ENCODE measurements around the gene CKAP4. TPM values are rescaled to one million over a fixed set of nuclear protein-coding genes. Genes with fewer than 3 reads are reported as not detected.

The CKAP4 gene
- total RNA-seq, 1 experiment from 2014 or later = 69.6 TPM

DNA sequence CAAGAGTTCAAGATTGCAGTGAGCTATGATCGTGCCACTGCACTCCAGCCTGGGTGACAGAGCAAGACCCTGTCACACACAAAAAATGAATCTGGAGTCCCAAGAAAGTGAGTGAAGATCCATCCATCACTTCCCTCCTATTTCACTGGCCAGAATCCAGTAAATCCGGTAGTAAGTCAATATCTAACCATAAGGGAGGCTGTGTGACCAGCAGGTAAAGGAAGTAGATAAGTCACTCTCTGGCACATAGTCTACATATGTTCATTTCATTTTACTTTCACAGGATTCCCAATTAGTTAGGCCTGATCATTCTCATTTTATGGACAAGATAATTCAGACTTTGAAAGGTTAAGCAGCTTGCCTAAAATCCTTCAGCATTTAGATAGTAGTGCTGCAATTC is 42.8 kb upstream of the CKAP4 start (continued):
- TF ChIP-seq TEAD1 (CRISPR knock-in tag; IDR thresholded peaks at IDR 0.05) (no peak), NR2C2 (CRISPR knock-in tag; IDR thresholded peaks at IDR 0.05) (no peak), GRHL2 (CRISPR knock-in tag; IDR thresholded peaks at IDR 0.05; ENCODE audit: insufficient replicate concordance, severe bottlenecking) (no peak), SMAD3 (CRISPR knock-in tag; IDR thresholded peaks at IDR 0.05; ENCODE audit: borderline replicate concordance) (no peak), PRRX2 (CRISPR knock-in tag; IDR thresholded peaks at IDR 0.05) (no peak)

DNA sequence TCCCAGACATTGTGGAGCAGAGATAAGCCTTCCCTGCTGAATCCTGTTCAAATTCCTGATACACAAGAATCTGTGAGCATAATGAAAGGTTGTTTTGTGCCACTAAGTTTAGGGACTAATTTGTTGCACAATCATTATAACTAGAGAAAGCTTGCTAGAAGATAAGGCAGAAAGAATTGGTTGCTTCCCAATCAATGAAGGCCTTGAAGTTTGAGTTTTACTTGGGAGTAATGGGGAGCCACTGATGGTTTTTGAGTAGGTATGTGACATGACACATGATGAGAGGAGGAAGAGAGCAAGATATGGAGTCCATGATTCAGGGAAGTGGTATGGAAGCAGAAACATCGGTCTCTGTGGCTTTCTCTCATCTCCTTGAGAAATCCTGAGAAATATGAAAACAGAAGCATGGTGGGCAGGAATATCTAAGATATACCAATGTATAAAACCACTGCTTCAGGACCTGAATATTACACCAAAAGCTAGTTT is 41.4 kb upstream of the CKAP4 start:
- Mint-ChIP-seq H3K27ac (no peak overlapping the region), H3K27me3 (ENCODE audit: low read depth) (no peaks in the 10 kb centered on the region; the same call in 1 of the 2 replicates), H3K4me3 (no peak overlapping the region), H3K36me3 (no peaks in the 10 kb centered on the region), H3K4me1 (no peaks in the 10 kb centered on the region), H3K9me3 (no peaks in the 10 kb centered on the region)
- TF ChIP-seq, protein P1, sequence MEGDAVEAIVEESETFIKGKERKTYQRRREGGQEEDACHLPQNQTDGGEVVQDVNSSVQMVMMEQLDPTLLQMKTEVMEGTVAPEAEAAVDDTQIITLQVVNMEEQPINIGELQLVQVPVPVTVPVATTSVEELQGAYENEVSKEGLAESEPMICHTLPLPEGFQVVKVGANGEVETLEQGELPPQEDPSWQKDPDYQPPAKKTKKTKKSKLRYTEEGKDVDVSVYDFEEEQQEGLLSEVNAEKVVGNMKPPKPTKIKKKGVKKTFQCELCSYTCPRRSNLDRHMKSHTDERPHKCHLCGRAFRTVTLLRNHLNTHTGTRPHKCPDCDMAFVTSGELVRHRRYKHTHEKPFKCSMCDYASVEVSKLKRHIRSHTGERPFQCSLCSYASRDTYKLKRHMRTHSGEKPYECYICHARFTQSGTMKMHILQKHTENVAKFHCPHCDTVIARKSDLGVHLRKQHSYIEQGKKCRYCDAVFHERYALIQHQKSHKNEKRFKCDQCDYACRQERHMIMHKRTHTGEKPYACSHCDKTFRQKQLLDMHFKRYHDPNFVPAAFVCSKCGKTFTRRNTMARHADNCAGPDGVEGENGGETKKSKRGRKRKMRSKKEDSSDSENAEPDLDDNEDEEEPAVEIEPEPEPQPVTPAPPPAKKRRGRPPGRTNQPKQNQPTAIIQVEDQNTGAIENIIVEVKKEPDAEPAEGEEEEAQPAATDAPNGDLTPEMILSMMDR (IDR thresholded peaks at IDR 0.05) = no peak
- no peak for TF ChIP-seq IRF2 (CRISPR knock-in tag; IDR thresholded peaks at IDR 0.05; ENCODE audit: borderline replicate concordance, low read depth)
- no peak for TF ChIP-seq ZBTB21 (CRISPR knock-in tag; IDR thresholded peaks at IDR 0.05; ENCODE audit: borderline replicate concordance)
- TF ChIP-seq ZNF423 (CRISPR knock-in tag; IDR thresholded peaks at IDR 0.05) = no peak
- TF ChIP-seq, protein P2, sequence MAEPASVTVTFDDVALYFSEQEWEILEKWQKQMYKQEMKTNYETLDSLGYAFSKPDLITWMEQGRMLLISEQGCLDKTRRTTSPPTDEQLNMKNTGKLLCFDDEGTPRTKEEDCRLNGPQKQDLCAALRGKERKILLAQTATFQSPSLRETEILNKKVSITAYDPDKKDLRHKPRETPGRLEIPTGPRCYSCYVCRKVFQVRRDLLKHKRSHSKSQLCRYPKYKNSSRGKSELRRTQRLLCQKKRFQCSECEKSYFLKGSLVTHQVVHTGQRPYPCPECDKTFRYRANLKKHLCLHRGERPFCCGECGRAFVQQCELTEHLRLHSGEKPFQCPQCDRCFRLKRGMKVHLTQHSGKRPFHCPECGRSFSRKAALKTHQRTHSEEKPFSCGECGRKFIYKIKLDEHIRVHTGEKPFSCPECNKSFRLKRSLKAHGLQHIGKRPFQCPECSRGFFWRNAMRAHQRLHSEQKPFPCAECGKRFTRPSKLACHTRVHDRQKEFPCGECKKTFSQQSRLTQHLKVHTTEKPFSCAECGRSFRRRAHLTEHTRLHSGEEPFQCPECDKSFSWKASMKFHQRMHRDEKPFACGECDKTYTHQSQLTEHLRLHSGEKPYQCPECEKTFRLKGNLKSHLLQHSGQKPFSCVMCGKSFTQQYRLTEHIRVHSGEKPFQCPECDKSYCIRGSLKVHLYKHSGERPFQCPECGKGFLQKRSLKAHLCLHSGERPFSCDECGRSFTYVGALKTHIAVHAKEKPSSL (CRISPR knock-in tag; conservative IDR thresholded peaks at IDR 0.05) = no peak
- no peak for TF ChIP-seq SOX15 (CRISPR knock-in tag; IDR thresholded peaks at IDR 0.05)
- TF ChIP-seq CREB1 (CRISPR knock-in tag; IDR thresholded peaks at IDR 0.05) = no peak
- TF ChIP-seq FOXK1 (CRISPR knock-in tag; IDR thresholded peaks at IDR 0.05) = no peak
- TF ChIP-seq, protein P3, sequence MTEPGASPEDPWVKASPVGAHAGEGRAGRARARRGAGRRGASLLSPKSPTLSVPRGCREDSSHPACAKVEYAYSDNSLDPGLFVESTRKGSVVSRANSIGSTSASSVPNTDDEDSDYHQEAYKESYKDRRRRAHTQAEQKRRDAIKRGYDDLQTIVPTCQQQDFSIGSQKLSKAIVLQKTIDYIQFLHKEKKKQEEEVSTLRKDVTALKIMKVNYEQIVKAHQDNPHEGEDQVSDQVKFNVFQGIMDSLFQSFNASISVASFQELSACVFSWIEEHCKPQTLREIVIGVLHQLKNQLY (CRISPR knock-in tag; IDR thresholded peaks at IDR 0.05) = no peak
- TF ChIP-seq EMX1 (CRISPR knock-in tag; IDR thresholded peaks at IDR 0.05) = no peak
- TF ChIP-seq, protein P4, sequence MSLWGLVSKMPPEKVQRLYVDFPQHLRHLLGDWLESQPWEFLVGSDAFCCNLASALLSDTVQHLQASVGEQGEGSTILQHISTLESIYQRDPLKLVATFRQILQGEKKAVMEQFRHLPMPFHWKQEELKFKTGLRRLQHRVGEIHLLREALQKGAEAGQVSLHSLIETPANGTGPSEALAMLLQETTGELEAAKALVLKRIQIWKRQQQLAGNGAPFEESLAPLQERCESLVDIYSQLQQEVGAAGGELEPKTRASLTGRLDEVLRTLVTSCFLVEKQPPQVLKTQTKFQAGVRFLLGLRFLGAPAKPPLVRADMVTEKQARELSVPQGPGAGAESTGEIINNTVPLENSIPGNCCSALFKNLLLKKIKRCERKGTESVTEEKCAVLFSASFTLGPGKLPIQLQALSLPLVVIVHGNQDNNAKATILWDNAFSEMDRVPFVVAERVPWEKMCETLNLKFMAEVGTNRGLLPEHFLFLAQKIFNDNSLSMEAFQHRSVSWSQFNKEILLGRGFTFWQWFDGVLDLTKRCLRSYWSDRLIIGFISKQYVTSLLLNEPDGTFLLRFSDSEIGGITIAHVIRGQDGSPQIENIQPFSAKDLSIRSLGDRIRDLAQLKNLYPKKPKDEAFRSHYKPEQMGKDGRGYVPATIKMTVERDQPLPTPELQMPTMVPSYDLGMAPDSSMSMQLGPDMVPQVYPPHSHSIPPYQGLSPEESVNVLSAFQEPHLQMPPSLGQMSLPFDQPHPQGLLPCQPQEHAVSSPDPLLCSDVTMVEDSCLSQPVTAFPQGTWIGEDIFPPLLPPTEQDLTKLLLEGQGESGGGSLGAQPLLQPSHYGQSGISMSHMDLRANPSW (CRISPR knock-in tag; conservative IDR thresholded peaks at IDR 0.05; ENCODE audit: low read depth) = no peak
- no peak for TF ChIP-seq MXD4 (CRISPR knock-in tag; IDR thresholded peaks at IDR 0.05; ENCODE audit: borderline replicate concordance)
- TF ChIP-seq, protein P5, sequence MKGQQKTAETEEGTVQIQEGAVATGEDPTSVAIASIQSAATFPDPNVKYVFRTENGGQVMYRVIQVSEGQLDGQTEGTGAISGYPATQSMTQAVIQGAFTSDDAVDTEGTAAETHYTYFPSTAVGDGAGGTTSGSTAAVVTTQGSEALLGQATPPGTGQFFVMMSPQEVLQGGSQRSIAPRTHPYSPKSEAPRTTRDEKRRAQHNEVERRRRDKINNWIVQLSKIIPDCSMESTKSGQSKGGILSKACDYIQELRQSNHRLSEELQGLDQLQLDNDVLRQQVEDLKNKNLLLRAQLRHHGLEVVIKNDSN (CRISPR knock-in tag; IDR thresholded peaks at IDR 0.05) = no peak
- TF ChIP-seq, protein P6, sequence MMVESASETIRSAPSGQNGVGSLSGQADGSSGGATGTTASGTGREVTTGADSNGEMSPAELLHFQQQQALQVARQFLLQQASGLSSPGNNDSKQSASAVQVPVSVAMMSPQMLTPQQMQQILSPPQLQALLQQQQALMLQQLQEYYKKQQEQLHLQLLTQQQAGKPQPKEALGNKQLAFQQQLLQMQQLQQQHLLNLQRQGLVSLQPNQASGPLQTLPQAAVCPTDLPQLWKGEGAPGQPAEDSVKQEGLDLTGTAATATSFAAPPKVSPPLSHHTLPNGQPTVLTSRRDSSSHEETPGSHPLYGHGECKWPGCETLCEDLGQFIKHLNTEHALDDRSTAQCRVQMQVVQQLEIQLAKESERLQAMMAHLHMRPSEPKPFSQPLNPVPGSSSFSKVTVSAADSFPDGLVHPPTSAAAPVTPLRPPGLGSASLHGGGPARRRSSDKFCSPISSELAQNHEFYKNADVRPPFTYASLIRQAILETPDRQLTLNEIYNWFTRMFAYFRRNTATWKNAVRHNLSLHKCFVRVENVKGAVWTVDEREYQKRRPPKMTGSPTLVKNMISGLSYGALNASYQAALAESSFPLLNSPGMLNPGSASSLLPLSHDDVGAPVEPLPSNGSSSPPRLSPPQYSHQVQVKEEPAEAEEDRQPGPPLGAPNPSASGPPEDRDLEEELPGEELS (CRISPR knock-in tag; IDR thresholded peaks at IDR 0.05) = no peak
- TF ChIP-seq ZNF263 (CRISPR knock-in tag; IDR thresholded peaks at IDR 0.05; ENCODE audit: low read depth) = no peak
- TF ChIP-seq RORB (CRISPR knock-in tag; IDR thresholded peaks at IDR 0.05) = no peak
- POLR2A ChIA-PET = no interaction called here
- CTCF ChIA-PET = interaction anchor here (0.6 kb wide), 1 partner anchor 125 kb away, joined by 3 read pairs; no protein-coding TSS in a partner anchor
- no peak for DNase-seq (ENCODE audit: low spot score)
- ATAC-seq = no peak
